Mucosa of rectum (tissue), 2 donors: Measurements from ENCODE around the gene SCAF11.

Experiments
- H3K27ac ChIP-seq, 2 donors: one replicate each; pipeline ENCODE4 v1.7.0; 2013; ENCODE audit warnings: inconsistent platforms in 2 of 2, low read depth in 2 of 2, low read length in 2 of 2
- H3K27me3 ChIP-seq, 2 donors: one replicate each; pipeline ENCODE4 v1.7.0; 2013; ENCODE audit warnings: low read length in 2 of 2; ENCODE audit not compliant: control insufficient read depth in 2 of 2, insufficient read depth in 2 of 2
- H3K36me3 ChIP-seq, 2 donors: one replicate each; pipeline ENCODE4 v1.7.0; 2013; ENCODE audit warnings: low read length in 2 of 2; ENCODE audit not compliant: control insufficient read depth in 2 of 2, insufficient read depth in 2 of 2
- H3K4me1 ChIP-seq, 2 donors: one replicate each; pipeline ENCODE4 v1.7.0; 2013; ENCODE audit warnings: low read length in 2 of 2, mild to moderate bottlenecking in 1 of 2; ENCODE audit not compliant: control insufficient read depth in 2 of 2, insufficient read depth in 2 of 2
- H3K4me3 ChIP-seq, 2 donors: one replicate each; pipeline ENCODE4 v1.7.0; 2013; ENCODE audit warnings: low read length in 2 of 2
- H3K9ac ChIP-seq, 2 donors: one replicate each; pipeline ENCODE4 v1.7.0; 2013; ENCODE audit warnings: low read length in 2 of 2, low read depth in 1 of 2, mild to moderate bottlenecking in 1 of 2
- H3K9me3 ChIP-seq, 2 donors: one replicate each; pipeline ENCODE4 v1.7.0; 2013; ENCODE audit warnings: low read length in 2 of 2; ENCODE audit not compliant: control insufficient read depth in 2 of 2
- donor health status: healthy.
- donor health status: Normal muscosa, but diverticular disease.

The SCAF11 gene

GRCh38 chr12:45898094-45898493, 92.3 kb downstream of the SCAF11 start:
- no peaks in the 10 kb centered on the region for H3K27me3 ChIP-seq
- no peak overlapping the region for H3K27ac ChIP-seq
- no peaks in the 10 kb centered on the region for H3K4me1 ChIP-seq
- H3K9me3 ChIP-seq, result no peaks in the 10 kb centered on the region
- no peak overlapping the region for H3K9ac ChIP-seq
- H3K4me3 ChIP-seq, result no peak overlapping the region
- H3K36me3 ChIP-seq, result peaks cover 28 to 36% of the 10 kb centered on the region in 2 donors

GRCh38 chr12:45895961-45896360, 94.4 kb downstream of the SCAF11 start:
- Histone ChIP-seq H3K4me1 (no peaks in the 10 kb centered on the region), H3K36me3 (peaks cover 36 to 48% of the 10 kb centered on the region in 2 donors), H3K9me3 (no peaks in the 10 kb centered on the region), H3K27me3 (no peaks in the 10 kb centered on the region), H3K27ac (no peak overlapping the region), H3K4me3 (no peak overlapping the region), H3K9ac (no peak overlapping the region)

GRCh38 chr12:45893240-45893639, 97.1 kb downstream of the SCAF11 start:
- H3K4me3 ChIP-seq, result no peak overlapping the region
- H3K27ac ChIP-seq, result no peak overlapping the region
- no peaks in the 10 kb centered on the region for H3K27me3 ChIP-seq
- no peaks in the 10 kb centered on the region for H3K9me3 ChIP-seq
- peaks cover 36 to 44% of the 10 kb centered on the region in 2 donors for H3K36me3 ChIP-seq
- H3K9ac ChIP-seq, result no peak overlapping the region
- no peaks in the 10 kb centered on the region for H3K4me1 ChIP-seq

GRCh38 chr12:45890276-45890675, 100.1 kb downstream of the SCAF11 start:
- H3K36me3 ChIP-seq, result peaks cover 26 to 40% of the 10 kb centered on the region in 2 donors
- no peaks in the 10 kb centered on the region for H3K4me1 ChIP-seq
- no peak overlapping the region for H3K27ac ChIP-seq

GRCh38 chr12:45887544-45887943, 102.8 kb downstream of the SCAF11 start:
- H3K4me1 ChIP-seq, result no peaks in the 10 kb centered on the region
- peaks cover 6 to 18% of the 10 kb centered on the region in 2 donors for H3K36me3 ChIP-seq
- H3K4me3 ChIP-seq, result no peak overlapping the region
- H3K9ac ChIP-seq, result no peak overlapping the region
- H3K9me3 ChIP-seq, result no peaks in the 10 kb centered on the region
- H3K27me3 ChIP-seq, result no peaks in the 10 kb centered on the region
- no peak overlapping the region for H3K27ac ChIP-seq

More at GRCh38 chr12:45890276-45890675, 100.1 kb downstream of the SCAF11 start:
- Histone ChIP-seq H3K4me3 (no peak overlapping the region), H3K27me3 (no peaks in the 10 kb centered on the region), H3K9ac (no peak overlapping the region), H3K9me3 (no peaks in the 10 kb centered on the region)

GRCh38 chr12:45886685-45887084, 103.7 kb downstream of the SCAF11 start:
- Histone ChIP-seq H3K27ac (no peak overlapping the region), H3K9ac (no peak overlapping the region), H3K9me3 (no peaks in the 10 kb centered on the region), H3K4me3 (no peak overlapping the region), H3K4me1 (no peaks in the 10 kb centered on the region), H3K27me3 (no peaks in the 10 kb centered on the region), H3K36me3 (peaks cover under 1 to 14% of the 10 kb centered on the region in 2 donors)

- no peaks in the 10 kb centered on the region for H3K9me3 ChIP-seq
- no peak overlapping the region for H3K27ac ChIP-seq
- no peak overlapping the region for H3K9ac ChIP-seq
- no peaks in the 10 kb centered on the region for H3K4me1 ChIP-seq
- H3K4me3 ChIP-seq, result no peak overlapping the region
- H3K36me3 ChIP-seq, result peaks cover 0 to 26% of the 10 kb centered on the region in 2 donors
- H3K27me3 ChIP-seq, result no peaks in the 10 kb centered on the region
These were observed 107.2 kb downstream of the SCAF11 start for GRCh38 chr12:45883187-45883586.

GRCh38 chr12:45880533-45880932, 109.8 kb downstream of the SCAF11 start:
- H3K27ac ChIP-seq, result no peak overlapping the region
- H3K27me3 ChIP-seq, result no peaks in the 10 kb centered on the region
- peaks cover 4 to 20% of the 10 kb centered on the region in 2 donors for H3K36me3 ChIP-seq
- no peak overlapping the region for H3K4me3 ChIP-seq
- no peaks in the 10 kb centered on the region for H3K4me1 ChIP-seq
- H3K9ac ChIP-seq, result no peak overlapping the region
- H3K9me3 ChIP-seq, result no peaks in the 10 kb centered on the region

GRCh38 chr12:45879363-45879895, 110.9 kb downstream of the SCAF11 start:
- Histone ChIP-seq H3K27me3 (no peaks in the 10 kb centered on the region), H3K4me1 (no peaks in the 10 kb centered on the region), H3K4me3 (no peak overlapping the region), H3K9ac (no peak overlapping the region), H3K27ac (no peak overlapping the region), H3K36me3 (peaks cover 12 to 26% of the 10 kb centered on the region in 2 donors), H3K9me3 (no peaks in the 10 kb centered on the region)

- Histone ChIP-seq H3K9me3 (no peaks in the 10 kb centered on the region), H3K36me3 (peaks cover 17 to 26% of the 10 kb centered on the region in 2 donors), H3K9ac (no peak overlapping the region), H3K27ac (no peak overlapping the region), H3K27me3 (no peaks in the 10 kb centered on the region), H3K4me3 (no peak overlapping the region), H3K4me1 (no peaks in the 10 kb centered on the region)
These were observed 111.6 kb downstream of the SCAF11 start for GRCh38 chr12:45878630-45879255.
